Sigmoid colon (tissue), 7 donors: Measurements from ENCODE around the gene MMP27. TPM values are rescaled to one million over a fixed set of nuclear protein-coding genes. Genes with fewer than 3 reads are reported as not detected.
A peak's percentile ranks its signal among the peaks of the same experiment; 100 is the strongest.

ENCODE experiments used
- DNase-seq: peaks from one replicate; pipeline ENCODE4 v3.0.0-alpha.2; 2019
- H3K27ac ChIP-seq, 4 donors: fragments of 200-600 bp; sonication (generic); one replicate each; pipeline ENCODE4 v1.5.1; 2016 to 2019; ENCODE audit warnings: mild to moderate bottlenecking in 1 of 4
- H3K27me3 ChIP-seq, 3 donors: fragments of 200-600 bp; sonication (generic); one replicate each; pipeline ENCODE4 v1.5.1; 2019; ENCODE audit warnings: mild to moderate bottlenecking in 1 of 3
- H3K36me3 ChIP-seq, 4 donors: fragments of 200-600 bp; sonication (generic); one replicate each; pipeline ENCODE4 v1.5.1; 2016 to 2019
- H3K4me1 ChIP-seq, 4 donors: fragments of 200-600 bp; sonication (generic); one replicate each; pipeline ENCODE4 v1.5.1; 2017 to 2019
- H3K4me3 ChIP-seq, 4 donors: fragments of 200-600 bp; sonication (generic); one replicate each; pipeline ENCODE4 v1.5.1; 2017 to 2019; ENCODE audit warnings: mild to moderate bottlenecking in 2 of 4, moderate library complexity in 1 of 4
- H3K9me3 ChIP-seq, 4 donors: fragments of 200-600 bp in 3 of 4; sonication (generic) in 3 of 4; one replicate each; pipeline versions ENCODE4 v1.5.1 to v1.6.1; 2013 to 2019
- CTCF ChIP-seq, 4 experiments: fragments of 450-650 bp in 3 of 4; fragments of 200-600 bp in 1 of 4; IDR thresholded peaks; one replicate each; pipeline ENCODE4 v1.5.1; 2016 to 2019; ENCODE audit warnings: antibody characterized with exemption in 4 of 4, mild to moderate bottlenecking in 3 of 4, moderate library complexity in 2 of 4
- EP300 ChIP-seq, 4 donors: sonication (generic); formaldehyde crosslinking; IDR thresholded peaks; one replicate each; pipeline ENCODE4 v1.6.1; 2017; ENCODE audit warnings: antibody characterized with exemption in 4 of 4
- POLR2A ChIP-seq, 2 donors: fragments of 450-650 bp; IDR thresholded peaks; one replicate each; pipeline ENCODE4 v1.6.1; 2016; ENCODE audit warnings: antibody characterized with exemption in 2 of 2, mild to moderate bottlenecking in 2 of 2, moderate library complexity in 2 of 2
- POLR2AphosphoS5 ChIP-seq, 4 donors: sonication (generic); formaldehyde crosslinking; IDR thresholded peaks; one replicate each; pipeline ENCODE4 v1.6.1; 2017; ENCODE audit warnings: antibody characterized with exemption in 4 of 4
- WGBS, 2 donors: extraction: QIAGEN DNeasy Blood & Tissue Kit; methylation state at CpG; one replicate each; pipeline ENCODE4 v1.1.7; 2013; 5-methylcytosine and 5-hydroxymethylcytosine counted together
- intact Hi-C: fragments of 100-400 bp; cut with DNase I; formaldehyde crosslinking; loops from one replicate; pipeline ENCODE4 v1.15.1; 2023
- polyA plus RNA-seq, 3 donors: library from polyadenylated mRNA; stranded (reverse); fragments of 200-250 nt; gene quantifications; one replicate each; pipeline ENCODE4 v1.2.3, GENCODE V29; 2013
- total RNA-seq, 4 donors: library from RNA; depleted of rRNA; stranded (reverse); fragments of >200 nt; gene quantifications; one replicate each; pipeline ENCODE4 v1.1.0, GENCODE V29; 2016
- donor health status: healthy with polysubstance abuse.
- donor health status: Bipolar disorder and iron deficiency.
- donor health status: healthy.

The MMP27 gene
- total and polyA plus RNA-seq, 7 donors = not detected

DNA sequence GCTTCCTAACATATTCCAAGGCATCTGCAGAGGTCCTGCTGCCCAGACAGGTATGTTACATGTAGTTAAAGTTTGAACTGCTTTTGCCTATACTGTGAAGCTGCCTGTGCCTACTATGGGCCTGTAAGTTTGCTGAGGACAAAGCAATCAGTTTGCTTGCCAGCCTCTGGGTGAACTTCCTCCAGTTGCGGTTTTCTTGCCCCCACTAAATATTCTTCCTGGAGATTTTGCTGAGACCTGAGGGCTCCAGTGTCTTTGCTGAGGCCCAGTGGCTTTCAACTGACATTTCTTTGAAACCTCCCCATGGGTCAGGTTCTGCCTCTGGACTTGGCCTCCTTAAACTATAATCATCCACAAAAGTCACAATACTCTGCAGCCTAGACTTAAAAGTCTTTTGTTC is 50.8 kb downstream of the MMP27 start:
- 85 to 89% methylated on average over 1 of the region's 1 CpG for WGBS, 2 donors
- Histone ChIP-seq H3K4me3 (no peak overlapping the region), H3K9me3 (no peaks in the 10 kb centered on the region), H3K36me3 (no peaks in the 10 kb centered on the region), H3K27me3 (no peaks in the 10 kb centered on the region), H3K4me1 (no peaks in the 10 kb centered on the region), H3K27ac (no peak overlapping the region)
- intact Hi-C loops = no loop called here
- TF ChIP-seq POLR2AphosphoS5 (IDR thresholded peaks at IDR 0.05) = no peak
- TF ChIP-seq EP300 (IDR thresholded peaks at IDR 0.05) = no peak
- no peak for TF ChIP-seq POLR2A (IDR thresholded peaks at IDR 0.05)
- no peak for TF ChIP-seq CTCF (IDR thresholded peaks at IDR 0.05)
- no peak for DNase-seq

- Histone ChIP-seq H3K36me3 (no peaks in the 10 kb centered on the region), H3K9me3 (no peaks in the 10 kb centered on the region), H3K27me3 (no peaks in the 10 kb centered on the region), H3K4me1 (no peaks in the 10 kb centered on the region), H3K27ac (no peak overlapping the region), H3K4me3 (no peak overlapping the region)
- 86 to 91% methylated on average over 16 of the region's 16 CpGs for WGBS, 2 donors
- no peak for TF ChIP-seq EP300 (IDR thresholded peaks at IDR 0.05)
- peak; percentile 75 to 92 (median 82) for TF ChIP-seq POLR2AphosphoS5 (IDR thresholded peaks at IDR 0.05)
- no peak for TF ChIP-seq CTCF (IDR thresholded peaks at IDR 0.05)
- DNase-seq = no peak
- intact Hi-C loops = no loop called here
These were observed 51.8 kb downstream of the MMP27 start for GRCh38 chr11:102653744-102654291.

DNA sequence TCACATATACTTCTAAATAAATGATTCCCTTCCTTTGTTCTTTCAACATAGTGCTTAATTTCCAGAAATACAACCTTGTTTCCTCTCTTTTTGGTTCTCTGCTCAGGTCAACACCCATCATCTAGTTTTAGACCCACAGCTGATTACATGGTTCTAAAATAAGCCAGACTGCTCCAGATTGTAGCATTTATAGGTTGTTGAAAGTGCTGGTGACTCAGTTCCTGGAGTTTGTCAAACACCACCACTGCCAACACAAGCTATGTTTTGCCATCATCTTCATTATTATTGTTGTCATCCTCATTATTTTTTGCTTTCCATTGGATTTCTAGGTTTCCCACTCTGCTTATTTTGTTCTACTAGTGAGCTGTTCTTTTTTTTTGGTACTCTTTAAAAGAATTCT is 58.1 kb downstream of the MMP27 start:
- DNase-seq = no peak
- no peaks in the 10 kb centered on the region for H3K36me3 ChIP-seq
- H3K9me3 ChIP-seq = no peaks in the 10 kb centered on the region
- H3K27me3 ChIP-seq = no peaks in the 10 kb centered on the region
- intact Hi-C loops = no loop called here
- no peaks in the 10 kb centered on the region for H3K4me1 ChIP-seq
- no peak overlapping the region for H3K4me3 ChIP-seq
- no peak overlapping the region for H3K27ac ChIP-seq
- TF ChIP-seq POLR2A (IDR thresholded peaks at IDR 0.05) = no peak
- TF ChIP-seq EP300 (IDR thresholded peaks at IDR 0.05) = no peak
- no peak for TF ChIP-seq CTCF (IDR thresholded peaks at IDR 0.05)
- TF ChIP-seq POLR2AphosphoS5 (IDR thresholded peaks at IDR 0.05) = no peak

DNA sequence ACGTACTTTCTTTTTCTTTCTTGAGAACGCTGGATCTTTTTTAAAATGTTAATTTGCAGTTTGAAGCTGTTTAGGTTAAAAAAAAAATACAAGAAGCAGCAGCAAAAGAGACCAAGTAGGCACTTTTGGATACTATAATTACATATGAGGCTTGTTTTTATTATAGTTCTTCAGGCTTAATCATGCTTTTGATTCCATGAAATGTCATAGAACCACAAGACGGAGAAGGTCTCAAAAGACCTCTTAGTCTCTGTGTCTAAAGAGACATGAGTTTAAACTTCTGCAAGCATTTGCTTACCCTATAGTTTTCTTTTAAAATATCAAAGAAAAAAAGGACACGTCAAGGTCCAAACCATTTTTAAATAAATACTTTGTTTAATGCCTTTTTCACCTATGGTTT is 61.6 kb downstream of the MMP27 start:
- Histone ChIP-seq H3K27ac (no peak overlapping the region), H3K4me1 (no peaks in the 10 kb centered on the region), H3K27me3 (no peaks in the 10 kb centered on the region), H3K4me3 (no peak overlapping the region), H3K9me3 (no peaks in the 10 kb centered on the region), H3K36me3 (no peaks in the 10 kb centered on the region)
- intact Hi-C loops = no loop called here
- WGBS, 2 donors = 92 to 93% methylated on average over 4 of the region's 4 CpGs
- TF ChIP-seq POLR2A (IDR thresholded peaks at IDR 0.05) (no peak), CTCF (IDR thresholded peaks at IDR 0.05) (no peak), POLR2AphosphoS5 (IDR thresholded peaks at IDR 0.05) (no peak), EP300 (IDR thresholded peaks at IDR 0.05) (no peak)
- DNase-seq = no peak

Other genes starting within 250 kb of the MMP27 start
- gene MMP7, start 175.0 kb downstream of the MMP27 start, total RNA-seq = not detected
- 10 to 100 TPM in 1 of 3 donors, not detected in 2; 11.8 TPM for gene MMP7, start 175.0 kb downstream of the MMP27 start, polyA plus RNA-seq
- not detected for gene MMP20, start 80.4 kb downstream of the MMP27 start, total RNA-seq
- gene MMP20, start 80.4 kb downstream of the MMP27 start, polyA plus RNA-seq = not detected
- gene MMP8, start 19.2 kb upstream of the MMP27 start, total RNA-seq = not detected
- under 1 TPM in 2 of 3 donors, not detected in 1; 0.06 to 0.23 TPM for gene MMP8, start 19.2 kb upstream of the MMP27 start, polyA plus RNA-seq
- gene MMP10, start 74.9 kb upstream of the MMP27 start, total RNA-seq = not detected
- under 1 TPM in 2 of 3 donors, not detected in 1; 0.25 to 0.46 TPM for gene MMP10, start 74.9 kb upstream of the MMP27 start, polyA plus RNA-seq
- 1 to 10 TPM in 1 of 4 donors, not detected in 3; 1.8 TPM for gene MMP1, start 92.4 kb upstream of the MMP27 start, total RNA-seq
- gene MMP1, start 92.4 kb upstream of the MMP27 start, polyA plus RNA-seq = 1 to 10 TPM in 2 of 3 donors, under 1 TPM in 1; 0.60 to 5.3 (median 2.7) TPM
- 10 to 100 TPM in 2 of 4 donors, under 1 TPM in 1, not detected in 1; 0.36 to 28.5 (median 25.3) TPM for gene MMP3, start 137.8 kb upstream of the MMP27 start, total RNA-seq
- gene MMP3, start 137.8 kb upstream of the MMP27 start, polyA plus RNA-seq = 1 to 10 TPM in 2 of 3 donors, not detected in 1; 1.3 to 2.8 TPM
- 1 to 10 TPM in 1 of 4 donors, not detected in 3; 1.8 TPM for gene MMP12, start 169.2 kb upstream of the MMP27 start, total RNA-seq
- 100 to 1,000 TPM in 1 of 3 donors, 10 to 100 TPM in 1, 1 to 10 TPM in 1; 2.4 to 209 (median 31.6) TPM for gene MMP12, start 169.2 kb upstream of the MMP27 start, polyA plus RNA-seq
- not detected for gene MMP13, start 250.0 kb upstream of the MMP27 start, total RNA-seq
- gene MMP13, start 250.0 kb upstream of the MMP27 start, polyA plus RNA-seq = under 1 TPM in 2 of 3 donors, not detected in 1; 0.19 to 0.92 TPM